Glutamatergic neuron (in vitro differentiated cells): Measurements from ENCODE around the gene NMT2. TPM values are rescaled to one million over a fixed set of nuclear protein-coding genes. Genes with fewer than 3 reads are reported as not detected.

ENCODE experiments used
- DNase-seq: peaks from one replicate; pipeline ENCODE4 v3.0.0; 2022
- H3K27ac Mint-ChIP-seq: one replicate; pipeline ENCODE4 v1.8.0; 2020; ENCODE audit warnings: mild to moderate bottlenecking, mixed read lengths, inconsistent platforms; ENCODE audit not compliant: unreplicated experiment
- H3K27me3 Mint-ChIP-seq: one replicate; pipeline ENCODE4 v1.8.0; 2020; ENCODE audit warnings: mild to moderate bottlenecking, moderate library complexity, mixed read lengths, inconsistent platforms; ENCODE audit not compliant: unreplicated experiment
- H3K36me3 Mint-ChIP-seq: one replicate; pipeline ENCODE4 v1.8.0; 2020; ENCODE audit warnings: mild to moderate bottlenecking, mixed read lengths, inconsistent platforms; ENCODE audit not compliant: unreplicated experiment
- H3K4me1 Mint-ChIP-seq: one replicate; pipeline ENCODE4 v1.8.0; 2020; ENCODE audit warnings: mild to moderate bottlenecking, low read depth, mixed read lengths, inconsistent platforms; ENCODE audit not compliant: unreplicated experiment
- H3K4me3 Mint-ChIP-seq: one replicate; pipeline ENCODE4 v1.8.0; 2020; ENCODE audit warnings: mild to moderate bottlenecking, mixed read lengths, inconsistent platforms; ENCODE audit not compliant: unreplicated experiment
- H3K9me3 Mint-ChIP-seq: one replicate; pipeline ENCODE4 v1.8.0; 2020; ENCODE audit warnings: mild to moderate bottlenecking, moderate library complexity, mixed read lengths, inconsistent platforms; ENCODE audit not compliant: unreplicated experiment
- CTCF ChIP-seq: fragments of 200-600 bp; sonication (generic); IDR thresholded peaks from one replicate; pipeline ENCODE4 v1.5.0; 2021; ENCODE audit not compliant: partially characterized antibody, unreplicated experiment
- total RNA-seq: library from RNA; stranded (reverse); fragmentation: NEBNext Ultra II Directional; extraction: Animal tissue kit (Norgen Biotek cat#: 25700); gene quantifications from one replicate; pipeline ENCODE4 v1.2.1, GENCODE V29; 2021; ENCODE audit not compliant: unreplicated experiment

NMT2 gene
- total RNA-seq, 1 donor from 2014 or later, result 33.4 TPM

GRCh38 chr10:15068802-15069201, 99.7 kb downstream of the NMT2 start:
- no peak for TF ChIP-seq CTCF
- no peaks in the 10 kb centered on the region for H3K27me3 Mint-ChIP-seq
- H3K36me3 Mint-ChIP-seq, result peaks cover 9% of the 10 kb centered on the region
- no peak for DNase-seq
- no peaks in the 10 kb centered on the region for H3K9me3 Mint-ChIP-seq
- no peak overlapping the region for H3K4me3 Mint-ChIP-seq
- H3K27ac Mint-ChIP-seq, result no peak overlapping the region
- no peaks in the 10 kb centered on the region for H3K4me1 Mint-ChIP-seq

- H3K36me3 Mint-ChIP-seq, result peaks cover 7% of the 10 kb centered on the region
- no peak overlapping the region for H3K4me3 Mint-ChIP-seq
- H3K9me3 Mint-ChIP-seq, result no peaks in the 10 kb centered on the region
Measured at GRCh38 chr10:15067154-15067553, 101.3 kb downstream of the NMT2 start.

GRCh38 chr10:15060638-15061037, 107.9 kb downstream of the NMT2 start:
- peaks cover 11% of the 10 kb centered on the region for H3K36me3 Mint-ChIP-seq
- no peak for DNase-seq
- peaks cover 3% of the 10 kb centered on the region for H3K9me3 Mint-ChIP-seq
- no peak overlapping the region for H3K4me3 Mint-ChIP-seq
- no peaks in the 10 kb centered on the region for H3K4me1 Mint-ChIP-seq
- no peak for TF ChIP-seq CTCF
- H3K27me3 Mint-ChIP-seq, result peaks cover 2% of the 10 kb centered on the region
- H3K27ac Mint-ChIP-seq, result no peak overlapping the region

More at GRCh38 chr10:15067154-15067553, 101.3 kb downstream of the NMT2 start:
- no peak overlapping the region for H3K27ac Mint-ChIP-seq
- no peaks in the 10 kb centered on the region for H3K4me1 Mint-ChIP-seq
- no peaks in the 10 kb centered on the region for H3K27me3 Mint-ChIP-seq
- no peak for TF ChIP-seq CTCF
- no peak for DNase-seq

GRCh38 chr10:15059914-15060313, 108.6 kb downstream of the NMT2 start:
- Mint-ChIP-seq H3K36me3 (peaks cover 6% of the 10 kb centered on the region), H3K27ac (no peak overlapping the region), H3K4me1 (no peaks in the 10 kb centered on the region), H3K9me3 (peaks cover 3% of the 10 kb centered on the region), H3K27me3 (peaks cover 2% of the 10 kb centered on the region), H3K4me3 (no peak overlapping the region)
- TF ChIP-seq CTCF, result no peak
- DNase-seq, result no peak

GRCh38 chr10:15058689-15059088, 109.8 kb downstream of the NMT2 start:
- H3K4me1 Mint-ChIP-seq, result no peaks in the 10 kb centered on the region
- H3K27me3 Mint-ChIP-seq, result peaks cover 2% of the 10 kb centered on the region
- no peak overlapping the region for H3K4me3 Mint-ChIP-seq
- no peak for DNase-seq
- H3K36me3 Mint-ChIP-seq, result peaks cover 5% of the 10 kb centered on the region
- TF ChIP-seq CTCF, result no peak
- H3K27ac Mint-ChIP-seq, result no peak overlapping the region
- H3K9me3 Mint-ChIP-seq, result peaks cover 3% of the 10 kb centered on the region

Other genes with a start within 250 kb of the NMT2 start
- gene DCLRE1C, start 214.6 kb downstream of the NMT2 start, total RNA-seq, result 8.5 TPM
- not detected for gene MEIG1, start 209.3 kb downstream of the NMT2 start, total RNA-seq
- not detected for gene OLAH, start 124.8 kb downstream of the NMT2 start, total RNA-seq
- 1.5 TPM for gene ACBD7, start 79.9 kb downstream of the NMT2 start, total RNA-seq
- 11.6 TPM for gene RPP38, start 71.3 kb downstream of the NMT2 start, total RNA-seq
- gene FAM171A1, start 202.6 kb upstream of the NMT2 start, total RNA-seq, result 186 TPM